Hepatocyte (in vitro differentiated cells): ENCODE measurements around the gene DNAAF8. TPM values are rescaled to one million over a fixed set of nuclear protein-coding genes. Genes with fewer than 3 reads are reported as not detected.

Experiments
- DNase-seq: peaks from one replicate; pipeline ENCODE4 v3.0.0-alpha.2; 2016; ENCODE audit warnings: low spot score
- H2AFZ ChIP-seq: fragments of 200-600 bp; sonication (generic); 2 replicates; pipeline ENCODE4 v1.6.0; 2016; ENCODE audit warnings: antibody characterized with exemption, mild to moderate bottlenecking
- H3K27ac ChIP-seq: fragments of 200-600 bp; sonication (generic); 2 replicates; pipeline ENCODE4 v1.5.1; 2016; ENCODE audit warnings: mild to moderate bottlenecking
- H3K27me3 ChIP-seq: fragments of 200-600 bp; sonication (generic); 2 replicates; pipeline ENCODE4 v1.6.1; 2016
- H3K36me3 ChIP-seq: fragments of 200-600 bp; sonication (generic); replicated peaks from 2 replicates; pipeline ENCODE4 v1.5.1; 2016; ENCODE audit warnings: low read depth; ENCODE audit not compliant: insufficient read depth
- H3K4me1 ChIP-seq: fragments of 200-600 bp; sonication (generic); 2 replicates; pipeline ENCODE4 v1.5.1; 2016; ENCODE audit warnings: mild to moderate bottlenecking, moderate library complexity; ENCODE audit not compliant: insufficient read depth
- H3K4me2 ChIP-seq: fragments of 200-600 bp; sonication (generic); 2 replicates; pipeline ENCODE4 v1.6.0; 2016
- H3K4me3 ChIP-seq: fragments of 200-600 bp; sonication (generic); 2 replicates; pipeline ENCODE4 v1.5.1; 2016; ENCODE audit warnings: mild to moderate bottlenecking
- H3K79me2 ChIP-seq: fragments of 200-600 bp; sonication (generic); 2 replicates; pipeline ENCODE4 v1.6.0; 2017; ENCODE audit warnings: mild to moderate bottlenecking
- H3K9me2 ChIP-seq: fragments of 200-600 bp; sonication (generic); replicated peaks from 2 replicates; pipeline ENCODE4 v1.6.0; 2017; ENCODE audit warnings: mild to moderate bottlenecking; ENCODE audit not compliant: insufficient read depth
- H3K9me3 ChIP-seq: fragments of 200-600 bp; sonication (generic); 2 replicates; pipeline ENCODE4 v1.5.1; 2016; ENCODE audit warnings: low read depth, mild to moderate bottlenecking
- H4K20me1 ChIP-seq: fragments of 200-600 bp; sonication (generic); 2 replicates; pipeline ENCODE4 v1.6.0; 2016; ENCODE audit warnings: mild to moderate bottlenecking; ENCODE audit not compliant: insufficient read depth, poor library complexity, severe bottlenecking
- EZH2 ChIP-seq: fragments of 200-600 bp; sonication (generic); IDR thresholded peaks from 2 replicates; pipeline ENCODE4 v1.6.1; 2016; ENCODE audit warnings: antibody characterized with exemption, mild to moderate bottlenecking, borderline replicate concordance
- EZH2phosphoT487 ChIP-seq: fragments of 200-600 bp; sonication (generic); IDR thresholded peaks from one replicate; pipeline ENCODE4 v1.6.1; 2018; ENCODE audit warnings: antibody characterized with exemption, mild to moderate bottlenecking, low read depth, moderate library complexity; ENCODE audit not compliant: unreplicated experiment, severe bottlenecking
- WGBS: methylation state at CpG from one replicate; pipeline ENCODE4 v1.1.6; 2016; ENCODE audit warnings: low lambda C conversion rate; ENCODE audit errors: missing lambda C conversion rate; 5-methylcytosine and 5-hydroxymethylcytosine counted together
- polyA plus RNA-seq: library from polyadenylated mRNA; unstranded; fragments of >200 nt; fragmentation: Nextera tagmentation; extraction: Ambion mirVana; gene quantifications from 2 replicates; pipeline ENCODE4 v1.2.1, GENCODE V29; 2016
- total RNA-seq: library from RNA; depleted of rRNA; stranded (reverse); fragments of >200 nt; gene quantifications from 2 replicates; pipeline ENCODE4 v1.2.3, GENCODE V29; 2014
- TF ChIP-seq, protein P1 (sequence below): fragments of 200-600 bp; sonication (generic); IDR thresholded peaks from 2 replicates; pipeline ENCODE4 v1.5.1; 2016; ENCODE audit warnings: antibody characterized with exemption, mild to moderate bottlenecking; ENCODE audit not compliant: poor library complexity

Gene DNAAF8
- total and polyA plus RNA-seq, 2 experiments from 2014 or later: 0.23 to 1.6 TPM

DNA sequence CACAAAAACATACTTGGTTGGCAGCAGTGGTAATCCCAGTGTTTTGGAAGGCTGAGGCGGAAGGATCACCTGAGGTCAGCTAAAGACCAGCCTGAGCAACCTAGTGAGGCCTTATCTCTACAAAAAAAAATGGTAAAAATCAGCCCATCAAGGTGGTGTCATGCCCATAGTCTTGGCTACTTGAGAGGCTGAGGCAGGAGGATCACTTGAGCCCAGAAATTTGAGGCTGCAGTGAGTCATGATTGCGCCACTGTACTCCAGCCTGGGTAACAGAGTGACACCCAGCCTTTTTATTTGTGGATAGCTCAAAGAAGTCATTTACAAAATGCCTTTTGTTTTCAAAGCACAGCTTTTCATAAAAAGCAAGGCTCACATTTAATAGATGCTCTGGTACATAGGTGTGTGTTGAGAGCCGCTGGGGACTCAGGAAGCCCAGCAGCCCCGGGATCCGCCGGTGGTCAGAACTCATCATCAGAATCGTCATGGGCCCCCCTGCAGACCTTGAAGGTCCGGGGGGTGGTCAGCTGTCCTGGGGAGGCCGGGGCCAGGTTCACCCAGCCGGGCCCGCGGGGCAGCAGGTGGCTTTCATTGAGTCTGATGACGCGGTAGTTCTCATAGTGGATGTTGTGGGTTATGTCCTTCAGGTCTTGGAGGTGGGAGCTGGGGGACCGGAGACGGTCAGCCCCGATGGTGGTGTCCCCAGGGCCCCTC, 43.2 kb downstream of the DNAAF8 start:
- WGBS: 93% methylated on average over 17 of the region's 17 CpGs
- no peak overlapping the region for H3K4me2 ChIP-seq
- no peaks in the 10 kb centered on the region for H3K27me3 ChIP-seq
- H2AFZ ChIP-seq: no peak overlapping the region
- H4K20me1 ChIP-seq: no peaks in the 10 kb centered on the region
- no peak overlapping the region for H3K27ac ChIP-seq
- no peaks in the 10 kb centered on the region for H3K36me3 ChIP-seq
- H3K9me3 ChIP-seq: no peaks in the 10 kb centered on the region
- no peak for DNase-seq
- no peaks in the 10 kb centered on the region for H3K79me2 ChIP-seq
- no peak overlapping the region for H3K4me3 ChIP-seq
- TF ChIP-seq EZH2phosphoT487 (no peak), EZH2 (no peak)
- TF ChIP-seq, protein P1, sequence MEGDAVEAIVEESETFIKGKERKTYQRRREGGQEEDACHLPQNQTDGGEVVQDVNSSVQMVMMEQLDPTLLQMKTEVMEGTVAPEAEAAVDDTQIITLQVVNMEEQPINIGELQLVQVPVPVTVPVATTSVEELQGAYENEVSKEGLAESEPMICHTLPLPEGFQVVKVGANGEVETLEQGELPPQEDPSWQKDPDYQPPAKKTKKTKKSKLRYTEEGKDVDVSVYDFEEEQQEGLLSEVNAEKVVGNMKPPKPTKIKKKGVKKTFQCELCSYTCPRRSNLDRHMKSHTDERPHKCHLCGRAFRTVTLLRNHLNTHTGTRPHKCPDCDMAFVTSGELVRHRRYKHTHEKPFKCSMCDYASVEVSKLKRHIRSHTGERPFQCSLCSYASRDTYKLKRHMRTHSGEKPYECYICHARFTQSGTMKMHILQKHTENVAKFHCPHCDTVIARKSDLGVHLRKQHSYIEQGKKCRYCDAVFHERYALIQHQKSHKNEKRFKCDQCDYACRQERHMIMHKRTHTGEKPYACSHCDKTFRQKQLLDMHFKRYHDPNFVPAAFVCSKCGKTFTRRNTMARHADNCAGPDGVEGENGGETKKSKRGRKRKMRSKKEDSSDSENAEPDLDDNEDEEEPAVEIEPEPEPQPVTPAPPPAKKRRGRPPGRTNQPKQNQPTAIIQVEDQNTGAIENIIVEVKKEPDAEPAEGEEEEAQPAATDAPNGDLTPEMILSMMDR: no peak
- no peaks in the 10 kb centered on the region for H3K4me1 ChIP-seq
- H3K9me2 ChIP-seq: no peaks in the 10 kb centered on the region

DNA sequence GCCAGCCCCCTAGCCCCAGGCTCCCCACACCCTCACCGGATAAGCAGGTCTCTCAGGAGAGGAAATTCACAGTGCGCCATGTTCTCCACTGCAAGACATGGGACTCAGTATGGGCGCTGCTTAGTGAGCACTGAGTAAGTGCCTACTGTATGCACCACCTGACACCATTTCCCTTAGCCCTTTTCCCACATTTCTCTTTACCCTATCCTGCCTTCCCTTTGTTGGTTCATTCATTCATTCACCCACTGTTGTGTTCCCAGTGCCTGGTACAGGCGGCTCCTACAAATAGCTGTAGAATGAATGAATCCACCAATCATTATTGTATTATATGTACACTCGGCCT, 43.7 kb downstream of the DNAAF8 start:
- Histone ChIP-seq H3K36me3 (no peaks in the 10 kb centered on the region), H3K4me1 (no peaks in the 10 kb centered on the region), H2AFZ (no peak overlapping the region), H3K9me2 (no peaks in the 10 kb centered on the region), H3K79me2 (no peaks in the 10 kb centered on the region), H3K4me2 (no peak overlapping the region), H3K9me3 (no peaks in the 10 kb centered on the region), H3K27me3 (no peaks in the 10 kb centered on the region), H3K27ac (no peak overlapping the region), H3K4me3 (no peak overlapping the region), H4K20me1 (no peaks in the 10 kb centered on the region)
- no peak for TF ChIP-seq EZH2phosphoT487
- no peak for TF ChIP-seq EZH2
- TF ChIP-seq, protein P1: no peak
- WGBS: 96% methylated on average over 5 of the region's 5 CpGs
- DNase-seq: no peak

DNA sequence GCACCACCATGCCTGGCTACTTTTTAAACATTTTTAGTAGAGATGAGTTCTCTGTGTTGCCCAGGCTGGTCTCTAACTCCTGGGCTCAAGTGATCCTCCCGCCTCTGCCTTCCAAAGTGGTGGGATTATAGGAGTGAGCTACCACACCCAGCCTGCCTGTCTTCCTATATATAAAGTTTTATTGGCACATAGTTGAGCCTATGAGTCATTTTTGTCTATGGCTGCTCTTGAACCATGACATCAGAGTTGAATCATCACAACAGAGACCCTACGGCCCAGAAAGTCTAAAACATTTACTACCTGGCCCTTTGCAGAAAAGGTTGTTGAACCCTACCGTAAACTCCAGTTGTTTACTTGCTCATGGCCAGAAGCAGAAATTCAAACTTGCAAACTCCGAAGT, 45.9 kb downstream of the DNAAF8 start:
- no peaks in the 10 kb centered on the region for H3K9me3 ChIP-seq
- 74% methylated on average over 4 of the region's 4 CpGs for WGBS
- H3K27ac ChIP-seq: no peak overlapping the region
- no peaks in the 10 kb centered on the region for H3K79me2 ChIP-seq
- TF ChIP-seq EZH2phosphoT487: no peak
- TF ChIP-seq, protein P1: no peak
- no peak overlapping the region for H2AFZ ChIP-seq
- DNase-seq: no peak
- no peak overlapping the region for H3K4me2 ChIP-seq
- no peaks in the 10 kb centered on the region for H3K27me3 ChIP-seq
- H3K36me3 ChIP-seq: no peaks in the 10 kb centered on the region
- no peaks in the 10 kb centered on the region for H3K4me1 ChIP-seq
- no peak overlapping the region for H3K4me3 ChIP-seq
- H3K9me2 ChIP-seq: no peaks in the 10 kb centered on the region
- H4K20me1 ChIP-seq: no peaks in the 10 kb centered on the region
